GM21390 (cell line): Measurements from ENCODE around the gene KIN.
A peak's percentile ranks its signal among the peaks of the same experiment; 100 is the strongest.
"Not testable (repeated sequence)": the region's sequence is repeated elsewhere in the genome, so short reads cannot be mapped to it uniquely, and the experiment has no call there.

Experiments used
- ATAC-seq: cut with Tn5 transposase; IDR thresholded peaks from one replicate; pipeline ENCODE4 v1.9.1; 2021; ENCODE audit not compliant: unreplicated experiment

KIN gene

GRCh38 chr10:7787857-7788638 is at the start of gene KIN, which contains the start of gene ATP5F1C:
Gene KIN, minus strand, starts transcription at chr10:7787993. Its CDS starts 60 bp downstream, at chr10:7787933.
Gene ATP5F1C, plus strand, starts transcription at chr10:7788177. Its CDS starts 31 bp downstream, at chr10:7788208.
- ATAC-seq = peak; percentile 92

GRCh38 chr10:7836571-7836970 is 48.8 kb upstream of the KIN start:
- ATAC-seq = no peak

- ATAC-seq = no peak
Observed at GRCh38 chr10:7834262-7834661, 46.5 kb upstream of the KIN start.

- no peak for ATAC-seq
Observed at GRCh38 chr10:7833210-7833609, 45.4 kb upstream of the KIN start.

- ATAC-seq = no peak
Observed at GRCh38 chr10:7832060-7832459, 44.3 kb upstream of the KIN start.

GRCh38 chr10:7829289-7829834 is 41.6 kb upstream of the KIN start:
- ATAC-seq = no peak

- no peak for ATAC-seq
Observed at GRCh38 chr10:7826971-7827370, 39.2 kb upstream of the KIN start.

GRCh38 chr10:7824251-7824650 is 36.5 kb upstream of the KIN start:
- no peak for ATAC-seq

GRCh38 chr10:7819121-7819460 is 31.3 kb upstream of the KIN start:
- peak; percentile 46 for ATAC-seq

GRCh38 chr10:7818295-7819120 is 30.7 kb upstream of the KIN start, which contains the start of gene TAF3:
Gene TAF3, plus strand, starts transcription at chr10:7818505. Its CDS starts 205 bp downstream, at chr10:7818710.
- ATAC-seq = peak; percentile 86

- ATAC-seq = no peak
Observed at GRCh38 chr10:7817984-7818294, 30.1 kb upstream of the KIN start.

GRCh38 chr10:7817576-7817975 is 29.8 kb upstream of the KIN start:
- no peak for ATAC-seq

GRCh38 chr10:7813481-7813880 is 25.7 kb upstream of the KIN start:
- ATAC-seq = no peak

GRCh38 chr10:7811743-7812142 is 23.9 kb upstream of the KIN start:
- ATAC-seq = not testable (repeated sequence)

GRCh38 chr10:7811000-7811399 is 23.2 kb upstream of the KIN start:
- no peak for ATAC-seq

- no peak for ATAC-seq
Observed at GRCh38 chr10:7810443-7810842, 22.6 kb upstream of the KIN start.

GRCh38 chr10:7808686-7809267 is 21.0 kb upstream of the KIN start:
- ATAC-seq = no peak

GRCh38 chr10:7804741-7805140 is 16.9 kb upstream of the KIN start:
- no peak for ATAC-seq

GRCh38 chr10:7804216-7804615 is 16.4 kb upstream of the KIN start:
- no peak for ATAC-seq

- ATAC-seq = no peak
Observed at GRCh38 chr10:7802606-7803005, 14.8 kb upstream of the KIN start.

- ATAC-seq = no peak
Observed at GRCh38 chr10:7797582-7797981, 9.8 kb upstream of the KIN start.

GRCh38 chr10:7795605-7796004 is 7.8 kb upstream of the KIN start:
- no peak for ATAC-seq
